ENCODE data around the gene HK1. TPM values are rescaled to one million over a fixed set of nuclear protein-coding genes. Genes with fewer than 3 reads are reported as not detected.

HK1 gene
- total RNA-seq, 2 experiments from 2014 or later = 258 to 261 TPM

- peaks cover 68% of the 10 kb centered on the region for H3K36me3 Mint-ChIP-seq (ENCODE audit: low read depth)
Measured at GRCh38 chr10:69375307-69376151, 97.2 kb downstream of the HK1 start.

DNA sequence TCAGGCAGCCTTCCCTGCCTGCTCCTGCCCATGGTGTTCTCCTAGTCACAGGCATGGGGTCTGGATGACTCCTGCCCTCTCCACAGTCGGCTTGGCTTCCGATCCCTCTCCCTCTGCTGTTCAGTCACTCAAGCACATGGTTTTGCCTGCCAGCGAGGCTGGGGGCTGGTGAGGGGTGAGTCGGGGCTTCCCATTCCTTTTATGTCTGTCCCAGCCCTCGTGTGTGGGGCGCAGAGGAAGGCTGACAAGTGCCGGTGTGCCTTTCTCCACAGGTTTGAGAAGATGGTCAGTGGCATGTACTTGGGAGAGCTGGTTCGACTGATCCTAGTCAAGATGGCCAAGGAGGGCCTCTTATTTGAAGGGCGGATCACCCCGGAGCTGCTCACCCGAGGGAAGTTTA lies 98.4 kb downstream of the HK1 start:
- Mint-ChIP-seq H3K4me1 (peaks cover 9% of the 10 kb centered on the region), H3K27me3 (no peaks in the 10 kb centered on the region), H3K36me3 (ENCODE audit: low read depth) (peaks cover 62% of the 10 kb centered on the region), H3K4me3 (no peak overlapping the region), H3K27ac (no peak overlapping the region), H3K9me3 (ENCODE audit: low read depth) (no peaks in the 10 kb centered on the region)
- POLR2A ChIA-PET = no interaction called here
- intact Hi-C loops (cut with DNase I, micrococcal nuclease) = no loop called here
- DNase-seq (no peak), ATAC-seq (no peak)
- CTCF ChIA-PET = interaction anchor here (0.6 to 1.9 kb wide), 2 partner anchors 16 to 456 kb away, joined by 3 to 4 read pairs; no protein-coding TSS in a partner anchor

More at GRCh38 chr10:69375307-69376151, 97.2 kb downstream of the HK1 start:
- H3K27me3 Mint-ChIP-seq = no peaks in the 10 kb centered on the region
- CTCF ChIA-PET = interaction anchor here (0.7 to 1.9 kb wide), 2 partner anchors 17 to 43 kb away, joined by 4 to 5 read pairs; no protein-coding TSS in a partner anchor
- H3K27ac Mint-ChIP-seq = no peak overlapping the region
- H3K4me1 Mint-ChIP-seq = peaks cover 9% of the 10 kb centered on the region
- intact Hi-C loops (cut with DNase I, micrococcal nuclease) = no loop called here
- DNase-seq (no peak), ATAC-seq (no peak)
- H3K9me3 Mint-ChIP-seq (ENCODE audit: low read depth) = no peaks in the 10 kb centered on the region
- H3K4me3 Mint-ChIP-seq = no peak overlapping the region
- POLR2A ChIA-PET = no interaction called here

DNA sequence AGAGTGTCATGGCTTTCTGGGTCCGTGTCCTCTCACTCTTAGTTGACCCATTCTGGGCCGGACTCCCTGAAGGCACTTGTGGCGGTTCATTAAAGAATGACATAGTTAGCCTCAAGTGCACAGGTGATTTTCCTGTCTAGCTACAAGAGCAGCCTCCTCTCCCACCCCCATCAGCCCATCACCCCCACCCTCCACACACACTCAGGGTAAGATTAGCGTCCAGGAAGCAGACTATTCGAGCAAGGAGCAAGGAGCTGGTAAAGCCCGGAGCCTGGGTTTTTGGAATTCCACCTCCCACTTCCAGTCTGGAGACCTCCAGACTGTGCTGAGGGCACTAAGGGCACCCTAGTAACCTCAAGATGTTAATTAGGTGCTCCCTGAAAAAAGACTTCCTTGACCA lies 98.9 kb downstream of the HK1 start:
- intact Hi-C loops (cut with DNase I, micrococcal nuclease) = no loop called here
- ChIA-PET CTCF (interaction anchor here (0.6 to 1.9 kb wide), 2 partner anchors 16 to 457 kb away, joined by 3 to 4 read pairs; no protein-coding TSS in a partner anchor), POLR2A (no interaction called here)
- Mint-ChIP-seq H3K4me1 (peaks cover 6% of the 10 kb centered on the region), H3K9me3 (ENCODE audit: low read depth) (no peaks in the 10 kb centered on the region), H3K36me3 (ENCODE audit: low read depth) (peaks cover 61% of the 10 kb centered on the region), H3K4me3 (no peak overlapping the region), H3K27me3 (no peaks in the 10 kb centered on the region), H3K27ac (no peak overlapping the region)
- ATAC-seq = no peak
- DNase-seq = no peak

- H3K36me3 Mint-ChIP-seq (ENCODE audit: low read depth) = peaks cover 63% of the 10 kb centered on the region
- H3K4me1 Mint-ChIP-seq = peaks cover 6% of the 10 kb centered on the region
- POLR2A ChIA-PET = no interaction called here
- H3K9me3 Mint-ChIP-seq (ENCODE audit: low read depth) = no peaks in the 10 kb centered on the region
- no peak overlapping the region for H3K27ac Mint-ChIP-seq
- intact Hi-C loops (cut with DNase I, micrococcal nuclease) = no loop called here
- DNase-seq (no peak), ATAC-seq (no peak)
- CTCF ChIA-PET = no interaction called here
- no peaks in the 10 kb centered on the region for H3K27me3 Mint-ChIP-seq
- H3K4me3 Mint-ChIP-seq = no peak overlapping the region
Measured at GRCh38 chr10:69377933-69378332, 99.6 kb downstream of the HK1 start.

DNA sequence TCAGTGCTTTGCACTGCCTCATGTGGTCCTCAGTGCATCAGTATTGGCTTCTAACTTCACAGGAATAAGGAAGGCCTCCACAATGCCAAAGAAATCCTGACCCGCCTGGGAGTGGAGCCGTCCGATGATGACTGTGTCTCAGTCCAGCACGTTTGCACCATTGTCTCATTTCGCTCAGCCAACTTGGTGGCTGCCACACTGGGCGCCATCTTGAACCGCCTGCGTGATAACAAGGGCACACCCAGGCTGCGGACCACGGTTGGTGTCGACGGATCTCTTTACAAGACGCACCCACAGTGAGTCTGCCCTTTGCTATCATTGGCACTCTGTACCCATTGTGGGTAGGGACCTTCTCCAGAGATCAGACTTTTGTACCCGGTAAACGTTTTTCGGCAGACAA lies 101.5 kb downstream of the HK1 start:
- Mint-ChIP-seq H3K36me3 (ENCODE audit: low read depth) (peaks cover 69% of the 10 kb centered on the region), H3K27me3 (no peaks in the 10 kb centered on the region), H3K4me1 (peaks cover 2% of the 10 kb centered on the region), H3K9me3 (ENCODE audit: low read depth) (no peaks in the 10 kb centered on the region), H3K27ac (no peak overlapping the region), H3K4me3 (no peak overlapping the region)
- DNase-seq = no peak
- ATAC-seq = no peak
- ChIA-PET POLR2A (no interaction called here), CTCF (no interaction called here)
- intact Hi-C loops (cut with DNase I, micrococcal nuclease) = no loop called here

GRCh38 chr10:69382382-69383117 lies 104.3 kb downstream of the HK1 start:
- intact Hi-C loops (cut with DNase I, micrococcal nuclease) = no loop called here
- no peak overlapping the region for H3K4me3 Mint-ChIP-seq
- DNase-seq = no peak
- H3K36me3 Mint-ChIP-seq (ENCODE audit: low read depth) = peaks cover 70% of the 10 kb centered on the region
- no peaks in the 10 kb centered on the region for H3K27me3 Mint-ChIP-seq
- H3K27ac Mint-ChIP-seq = no peak overlapping the region
- ChIA-PET POLR2A (no interaction called here), CTCF (interaction anchor here (0.6 to 2.9 kb wide), 6 partner anchors 9 to 1118 kb away, joined by 3 to 8 read pairs (median 4); no protein-coding TSS in a partner anchor)
- H3K9me3 Mint-ChIP-seq (ENCODE audit: low read depth) = no peaks in the 10 kb centered on the region
- H3K4me1 Mint-ChIP-seq = no peaks in the 10 kb centered on the region
- no peak for ATAC-seq

- no peaks in the 10 kb centered on the region for H3K4me1 Mint-ChIP-seq
- DNase-seq (no peak), ATAC-seq (no peak)
- ChIA-PET POLR2A (no interaction called here), CTCF (interaction anchor here (2.9 kb wide), 1 partner anchor 9 kb away, joined by 8 read pairs; no protein-coding TSS in a partner anchor)
- intact Hi-C loops (cut with DNase I, micrococcal nuclease) = no loop called here
- H3K4me3 Mint-ChIP-seq = no peak overlapping the region
- no peaks in the 10 kb centered on the region for H3K27me3 Mint-ChIP-seq
- no peak overlapping the region for H3K27ac Mint-ChIP-seq
- no peaks in the 10 kb centered on the region for H3K9me3 Mint-ChIP-seq (ENCODE audit: low read depth)
- peaks cover 70% of the 10 kb centered on the region for H3K36me3 Mint-ChIP-seq (ENCODE audit: low read depth)
Measured at GRCh38 chr10:69383558-69383957, 105.3 kb downstream of the HK1 start.

DNA sequence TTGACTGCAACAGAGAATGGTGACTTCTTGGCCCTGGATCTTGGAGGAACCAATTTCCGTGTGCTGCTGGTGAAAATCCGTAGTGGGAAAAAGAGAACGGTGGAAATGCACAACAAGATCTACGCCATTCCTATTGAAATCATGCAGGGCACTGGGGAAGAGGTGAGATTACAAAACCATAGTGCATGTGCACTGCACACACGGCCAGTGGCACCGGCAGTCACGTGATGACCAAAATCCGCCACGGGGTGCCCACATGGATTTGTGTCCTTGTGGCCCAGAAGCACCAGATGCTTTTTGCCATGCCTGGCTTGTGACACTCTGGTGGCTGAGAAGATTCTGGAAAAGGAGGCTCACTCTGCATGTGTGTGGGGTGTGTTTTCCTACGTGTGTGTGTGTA lies 106.0 kb downstream of the HK1 start:
- Mint-ChIP-seq H3K36me3 (ENCODE audit: low read depth) (peaks cover 73% of the 10 kb centered on the region), H3K4me1 (peaks cover 4% of the 10 kb centered on the region), H3K4me3 (no peak overlapping the region), H3K27ac (peak overlapping the region; percentile 21), H3K27me3 (no peaks in the 10 kb centered on the region), H3K9me3 (ENCODE audit: low read depth) (no peaks in the 10 kb centered on the region)
- ChIA-PET CTCF (no interaction called here), POLR2A (no interaction called here)
- intact Hi-C loops (cut with DNase I, micrococcal nuclease) = no loop called here
- ATAC-seq (no peak), DNase-seq (no peak)

DNA sequence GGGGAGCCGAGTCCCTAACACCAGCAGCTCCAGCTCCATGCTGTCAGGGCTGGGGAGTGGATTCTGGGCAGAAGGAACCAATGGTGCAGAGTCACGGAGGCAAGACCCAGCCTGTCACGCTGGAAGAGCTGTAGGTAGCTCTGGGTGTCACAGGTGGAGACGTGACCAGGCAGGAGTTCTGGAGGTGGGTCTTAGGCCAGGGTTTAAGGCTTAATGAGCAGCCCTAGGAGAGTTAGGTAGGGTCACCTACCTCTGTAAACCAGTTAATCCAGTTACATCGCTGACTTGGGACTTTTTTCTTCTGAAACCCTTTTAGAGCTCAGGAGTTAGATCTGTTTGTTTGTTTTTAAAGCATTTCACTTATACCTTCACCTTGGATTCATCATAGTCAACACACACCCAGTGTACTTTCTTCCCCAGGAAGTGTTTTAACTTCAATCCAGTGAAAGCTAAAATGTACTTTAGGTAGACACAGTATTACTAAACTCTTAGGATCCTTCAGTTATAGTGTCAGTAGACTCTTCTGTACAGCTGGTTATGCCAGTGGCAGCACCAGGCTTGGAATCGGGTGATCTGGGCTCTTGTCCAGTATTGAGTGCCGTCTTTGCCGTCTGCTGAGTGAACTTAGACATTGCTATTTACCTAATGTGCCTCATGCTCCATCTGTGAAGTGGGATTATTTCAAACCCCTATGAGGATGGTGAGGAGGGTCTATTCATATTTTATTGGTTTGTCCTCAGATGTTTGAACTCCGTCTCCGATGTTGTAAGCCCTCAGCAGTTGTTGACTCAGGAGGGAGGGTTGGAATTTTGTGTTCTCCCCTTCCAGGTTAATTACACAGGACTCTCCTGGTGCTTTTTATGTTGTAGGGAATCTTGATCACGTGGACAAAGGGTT lies 107.4 kb downstream of the HK1 start:
- no peaks in the 10 kb centered on the region for H3K9me3 Mint-ChIP-seq (ENCODE audit: low read depth)
- no peak overlapping the region for H3K4me3 Mint-ChIP-seq
- peak overlapping the region; percentile 2 for H3K27ac Mint-ChIP-seq
- peaks cover 69% of the 10 kb centered on the region for H3K36me3 Mint-ChIP-seq (ENCODE audit: low read depth)
- CTCF ChIA-PET = interaction anchor here (0.6 to 1.5 kb wide), 3 partner anchors 12 to 122 kb away, joined by 3 to 4 read pairs (median 4); no protein-coding TSS in a partner anchor
- POLR2A ChIA-PET = interaction anchor here (0.6 kb wide), 1 partner anchor 55 kb away, joined by 3 read pairs; no protein-coding TSS in a partner anchor
- H3K27me3 Mint-ChIP-seq = no peaks in the 10 kb centered on the region
- peaks cover 8% of the 10 kb centered on the region for H3K4me1 Mint-ChIP-seq
- DNase-seq (no peak), ATAC-seq (no peak)
- intact Hi-C loops (cut with DNase I, micrococcal nuclease) = no loop called here

DNA sequence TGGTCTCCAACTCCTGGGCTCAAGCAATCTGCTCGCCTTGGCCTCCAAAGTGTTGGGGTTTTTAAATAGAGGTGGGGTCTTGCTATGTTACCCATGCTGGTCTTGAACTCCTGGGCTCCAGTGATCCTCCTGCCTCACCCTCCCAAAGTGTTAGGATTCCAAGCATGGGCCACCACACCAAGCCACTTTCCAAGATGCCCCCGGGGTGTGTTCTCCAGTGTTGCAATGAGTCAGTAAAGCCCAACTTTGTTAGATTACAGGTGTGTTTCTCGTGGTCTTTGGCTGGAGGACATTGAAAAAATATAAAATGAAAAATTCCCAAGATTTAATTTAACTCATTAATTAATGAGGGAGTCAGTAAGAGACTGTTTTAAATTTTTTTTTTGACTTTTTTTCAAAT lies 109.2 kb downstream of the HK1 start:
- Mint-ChIP-seq H3K4me3 (no peak overlapping the region), H3K9me3 (ENCODE audit: low read depth) (no peaks in the 10 kb centered on the region), H3K27me3 (no peaks in the 10 kb centered on the region), H3K4me1 (peaks cover 17% of the 10 kb centered on the region), H3K36me3 (ENCODE audit: low read depth) (peaks cover 67% of the 10 kb centered on the region), H3K27ac (no peak overlapping the region)
- POLR2A ChIA-PET = no interaction called here
- intact Hi-C loops (cut with DNase I, micrococcal nuclease) = no loop called here
- CTCF ChIA-PET = interaction anchor here (1.5 kb wide), 1 partner anchor 149 kb away, joined by 6 read pairs; no protein-coding TSS in a partner anchor
- no peak for DNase-seq
- ATAC-seq = no peak

GRCh38 chr10:69388488-69388887 lies 110.2 kb downstream of the HK1 start:
- Mint-ChIP-seq H3K4me3 (no peak overlapping the region), H3K27ac (no peak overlapping the region), H3K9me3 (ENCODE audit: low read depth) (no peaks in the 10 kb centered on the region), H3K27me3 (no peaks in the 10 kb centered on the region), H3K36me3 (ENCODE audit: low read depth) (peaks cover 65% of the 10 kb centered on the region), H3K4me1 (peaks cover 19% of the 10 kb centered on the region)
- CTCF ChIA-PET = interaction anchor here (0.5 to 1.5 kb wide), 3 partner anchors 18 to 150 kb away, joined by 3 to 6 read pairs (median 4); no protein-coding TSS in a partner anchor
- ATAC-seq (no peak), DNase-seq (no peak)
- POLR2A ChIA-PET = no interaction called here
- intact Hi-C loops (cut with DNase I, micrococcal nuclease) = no loop called here

All from activated CD4-positive, alpha-beta T cell treated with anti-CD3 and anti-CD28 coated beads for 36 hours (primary cell).